HG03103 (cell line): ENCODE results near the gene HYOU1.
"Not testable (repeated sequence)": the region's sequence is repeated elsewhere in the genome, so short reads cannot be mapped to it uniquely, and the experiment has no call there.

Source experiments
- ATAC-seq: cut with Tn5 transposase; IDR thresholded peaks from one replicate; pipeline ENCODE4 v1.9.1; 2021; ENCODE audit warnings: low read depth; ENCODE audit not compliant: unreplicated experiment

Gene HYOU1

DNA sequence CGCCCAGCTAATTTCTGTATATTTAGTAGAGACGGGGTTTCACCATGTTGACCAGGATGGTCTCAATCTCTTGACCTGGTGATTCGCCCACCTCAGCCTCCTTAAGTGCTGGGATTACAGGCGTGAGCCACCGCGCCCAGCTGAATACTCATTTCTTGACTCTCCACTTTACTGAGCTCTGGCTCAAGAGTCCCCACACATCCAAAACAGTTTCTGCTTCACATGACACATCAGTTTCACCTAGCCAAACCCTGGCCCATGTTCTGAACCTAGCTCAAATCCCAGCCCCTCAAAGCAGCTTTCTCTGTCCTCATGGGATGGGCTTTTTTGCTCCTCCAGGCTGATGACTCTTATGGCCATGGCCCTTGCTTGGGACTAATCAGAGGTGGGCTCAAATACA, 9.8 kb downstream of the HYOU1 start:
- no peak for ATAC-seq

DNA sequence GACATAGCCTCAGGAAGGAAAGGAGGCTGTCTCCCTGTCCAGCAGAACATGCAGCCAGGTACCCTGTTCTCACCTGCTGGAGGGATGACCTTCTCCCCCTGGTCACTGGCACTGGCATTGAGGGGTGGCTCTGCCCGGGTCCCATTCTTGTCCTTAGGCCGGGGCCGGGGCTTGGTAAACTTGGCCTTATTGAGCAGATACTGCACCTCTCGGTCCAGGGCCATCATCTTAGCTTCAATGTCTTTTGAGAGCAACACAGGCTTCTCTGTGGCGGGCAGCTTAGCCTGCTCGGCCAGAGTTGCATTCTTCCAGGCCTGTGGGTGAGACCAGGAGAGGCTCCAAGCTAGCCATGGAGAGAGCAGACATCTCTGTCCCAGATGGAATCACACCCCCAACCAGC, 10.5 kb downstream of the HYOU1 start:
- ATAC-seq: no peak

DNA sequence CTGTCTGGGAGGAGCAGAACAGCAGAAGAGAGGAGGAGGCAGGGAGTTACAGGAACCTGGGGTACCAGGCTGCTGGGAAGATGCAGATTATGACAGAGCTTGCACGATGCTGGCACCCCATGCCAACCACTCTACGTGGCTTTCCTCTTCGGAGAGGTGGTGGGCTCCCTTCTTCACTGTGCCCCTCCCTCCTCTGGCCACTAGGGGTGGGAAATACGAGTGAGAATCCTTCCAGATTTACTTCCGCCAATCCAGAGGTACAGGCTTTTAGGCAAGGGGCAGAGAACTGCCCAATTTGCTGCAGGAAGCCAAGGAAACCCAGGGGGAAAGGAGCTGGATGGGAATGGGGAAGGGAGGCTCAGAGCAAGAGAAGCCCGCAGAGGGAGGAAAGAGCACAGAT, 12.3 kb downstream of the HYOU1 start:
- no peak for ATAC-seq

GRCh38 chr11:119042927-119043326, 14.1 kb downstream of the HYOU1 start:
- ATAC-seq: no peak

- ATAC-seq: no peak
Measured at GRCh38 chr11:119041821-119042514, 15.0 kb downstream of the HYOU1 start.

DNA sequence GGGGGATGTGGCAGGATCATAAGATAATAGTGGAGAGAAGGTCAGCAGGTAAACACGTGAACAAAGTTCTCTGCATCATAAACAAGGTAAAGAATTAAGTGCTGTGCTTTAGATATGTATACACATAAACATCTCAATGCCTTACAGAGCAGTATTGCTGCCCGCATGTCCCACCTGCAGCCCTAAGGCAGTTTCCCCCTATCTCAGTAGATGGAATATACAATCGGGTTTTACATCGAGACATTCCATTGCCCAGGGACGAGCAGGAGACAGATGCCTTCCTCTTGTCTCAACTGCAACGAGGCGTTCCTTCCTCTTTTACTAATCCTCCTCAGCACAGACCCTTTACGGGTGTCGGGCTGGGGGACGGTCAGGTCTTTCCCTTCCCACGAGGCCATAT, 17.5 kb downstream of the HYOU1 start:
- ATAC-seq: not testable (repeated sequence)

GRCh38 chr11:119038884-119039283, 18.1 kb downstream of the HYOU1 start:
- no peak for ATAC-seq

DNA sequence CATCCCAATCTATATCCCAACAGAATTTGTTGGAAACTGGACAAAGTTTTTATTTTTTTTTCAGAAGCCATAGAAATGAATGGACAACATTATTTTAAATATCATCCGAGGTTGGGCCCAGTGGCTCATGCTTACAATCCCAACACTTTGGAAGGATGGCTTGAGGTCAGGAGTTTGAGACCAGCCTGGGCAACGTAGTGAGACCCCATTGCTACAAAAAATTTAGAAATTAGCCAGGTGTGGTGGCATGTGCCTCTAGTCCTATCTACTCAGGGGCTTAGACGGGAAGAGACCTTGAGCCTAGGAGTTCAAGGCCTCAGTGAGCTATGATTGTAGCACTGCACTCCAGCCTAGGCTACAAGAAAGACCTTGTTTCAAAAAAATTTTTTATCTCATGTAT, 22.2 kb downstream of the HYOU1 start:
- ATAC-seq: no peak

DNA sequence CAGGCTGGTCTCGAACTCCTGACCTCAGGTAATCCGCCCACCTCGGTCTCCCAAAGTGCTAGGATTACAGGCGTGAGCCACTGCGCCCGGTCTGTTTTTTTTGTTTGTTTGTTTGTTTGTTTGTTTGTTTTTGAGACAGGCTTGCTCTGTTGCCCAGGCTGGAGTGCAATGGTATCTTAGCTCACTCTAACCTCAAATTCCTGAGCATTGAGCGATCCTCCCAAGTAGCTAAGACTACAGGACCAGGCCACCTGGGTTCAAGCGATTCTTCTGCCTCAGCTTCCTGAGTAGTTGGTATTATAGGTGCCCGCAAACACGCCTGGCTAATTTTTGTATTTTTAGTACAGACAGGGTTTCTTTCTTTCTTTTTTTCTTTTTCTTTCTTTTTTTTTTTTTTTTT, 23.6 kb downstream of the HYOU1 start:
- not testable (repeated sequence) for ATAC-seq

DNA sequence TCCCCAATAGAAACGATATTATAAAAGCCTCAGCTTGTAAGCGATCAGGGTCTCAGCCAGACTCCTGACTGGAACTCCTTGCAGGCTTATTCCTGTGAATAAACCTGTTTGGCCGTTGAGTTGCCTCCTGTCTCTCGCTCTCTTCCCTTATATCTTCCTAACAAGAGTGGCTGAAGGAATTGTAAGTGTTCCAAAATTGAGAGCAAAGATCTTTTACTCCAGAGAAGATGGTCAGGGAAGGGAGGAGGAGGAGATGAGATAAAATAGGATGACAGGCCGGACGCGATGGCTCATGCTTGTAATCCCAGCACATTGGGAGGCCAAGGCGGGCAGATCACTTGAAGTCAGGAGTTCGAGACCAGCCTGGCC, 25.1 kb downstream of the HYOU1 start:
- no peak for ATAC-seq

GRCh38 chr11:119030329-119031047, 26.5 kb downstream of the HYOU1 start, which contains the start of gene SLC37A4:
SLC37A4 (minus strand) TSS chr11:119030877.
- peak; percentile 74 for ATAC-seq

DNA sequence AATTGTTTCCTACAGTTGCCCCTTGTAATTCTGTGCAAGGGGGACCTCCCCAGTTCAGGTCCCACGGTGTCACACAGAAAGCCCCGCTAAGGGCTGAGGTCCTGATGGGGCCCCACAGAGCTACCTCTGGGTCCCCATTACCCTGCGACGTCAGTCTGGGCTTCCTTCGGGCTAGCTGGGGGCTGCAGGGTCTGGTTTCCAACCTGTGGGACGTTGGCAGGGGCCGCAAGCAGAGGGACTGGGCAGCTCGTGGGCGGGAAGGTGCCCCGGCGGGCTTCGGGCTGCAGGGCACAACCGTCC, 27.0 kb downstream of the HYOU1 start:
- no peak for ATAC-seq

DNA sequence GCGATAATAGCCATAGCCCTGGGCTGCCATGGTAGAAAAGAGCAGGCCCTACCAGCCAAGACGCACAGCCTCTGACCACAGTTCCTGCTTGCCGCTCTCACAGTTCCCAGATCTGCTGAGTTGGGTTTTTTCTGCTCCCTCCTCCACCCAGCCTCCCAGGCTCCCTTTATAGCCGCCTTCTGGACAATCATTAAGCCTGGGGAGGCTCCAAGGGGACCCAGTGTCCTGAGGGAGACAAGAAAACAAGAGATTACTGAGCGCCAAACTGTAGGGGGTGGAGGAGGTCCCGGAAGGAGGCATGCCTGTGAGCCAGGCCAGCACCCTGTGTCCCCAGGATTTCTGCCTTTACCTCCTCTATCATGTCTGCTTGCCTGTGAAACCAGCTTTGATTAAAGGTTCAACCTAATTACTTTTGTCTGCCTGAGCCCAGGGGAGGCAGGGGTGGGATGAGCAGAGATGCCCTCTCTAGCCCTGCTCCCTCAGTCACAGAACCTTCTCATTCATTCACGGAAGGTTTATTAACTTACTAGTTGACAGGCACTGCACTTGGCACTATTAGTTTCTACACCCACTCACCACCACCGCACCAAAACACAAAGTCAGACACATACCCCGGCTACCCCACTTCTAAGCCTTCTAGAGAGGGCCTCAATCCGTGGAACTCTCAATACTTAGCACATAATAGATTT, 27.5 kb downstream of the HYOU1 start:
- no peak for ATAC-seq

DNA sequence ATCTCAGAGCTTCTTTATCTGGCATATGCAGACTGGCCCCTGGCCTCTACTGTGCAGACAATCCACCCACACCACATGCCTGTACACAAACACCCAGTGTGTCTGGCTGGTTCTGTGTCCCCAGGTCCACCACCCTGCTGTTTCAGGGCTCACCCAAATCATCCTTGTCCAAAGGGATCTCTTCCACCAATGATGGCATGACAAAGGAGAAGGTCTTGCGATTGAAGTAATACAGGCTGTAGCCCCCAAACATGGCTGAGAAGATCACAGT, 28.0 kb downstream of the HYOU1 start:
- ATAC-seq: no peak

DNA sequence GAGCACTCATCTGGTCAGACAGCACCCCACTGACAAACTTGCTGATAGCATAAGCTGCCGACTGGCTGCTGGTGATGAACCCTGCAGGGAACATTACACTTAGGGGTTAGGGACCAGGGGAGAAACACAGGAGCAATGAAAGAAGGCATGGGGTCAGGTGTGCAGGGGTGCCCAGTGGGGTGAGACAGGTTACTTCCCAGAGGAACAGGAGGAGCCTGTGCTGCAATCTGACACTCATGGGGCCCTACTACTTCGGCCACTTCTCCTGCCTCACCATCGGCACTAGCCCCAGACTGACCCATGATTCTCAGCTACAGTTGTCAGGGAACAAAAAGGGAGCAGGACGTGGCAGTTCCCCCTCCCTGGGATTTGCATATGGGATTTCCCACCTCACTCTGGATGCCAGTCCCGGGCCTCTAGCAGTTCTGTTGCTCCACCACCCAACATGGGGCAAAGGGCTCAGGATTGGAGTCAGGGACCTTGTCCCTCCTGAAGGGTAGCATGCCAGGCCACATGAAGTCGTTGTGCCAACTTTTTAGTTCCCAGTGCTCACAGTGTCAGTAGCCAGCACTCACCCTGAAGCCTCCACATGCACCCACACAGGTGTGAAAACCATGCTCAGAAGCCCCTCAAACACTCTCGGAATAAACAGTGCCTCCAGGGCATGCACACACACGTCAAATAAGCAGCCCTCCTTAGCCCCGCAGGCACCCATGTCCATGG, 28.5 kb downstream of the HYOU1 start:
- no peak for ATAC-seq

DNA sequence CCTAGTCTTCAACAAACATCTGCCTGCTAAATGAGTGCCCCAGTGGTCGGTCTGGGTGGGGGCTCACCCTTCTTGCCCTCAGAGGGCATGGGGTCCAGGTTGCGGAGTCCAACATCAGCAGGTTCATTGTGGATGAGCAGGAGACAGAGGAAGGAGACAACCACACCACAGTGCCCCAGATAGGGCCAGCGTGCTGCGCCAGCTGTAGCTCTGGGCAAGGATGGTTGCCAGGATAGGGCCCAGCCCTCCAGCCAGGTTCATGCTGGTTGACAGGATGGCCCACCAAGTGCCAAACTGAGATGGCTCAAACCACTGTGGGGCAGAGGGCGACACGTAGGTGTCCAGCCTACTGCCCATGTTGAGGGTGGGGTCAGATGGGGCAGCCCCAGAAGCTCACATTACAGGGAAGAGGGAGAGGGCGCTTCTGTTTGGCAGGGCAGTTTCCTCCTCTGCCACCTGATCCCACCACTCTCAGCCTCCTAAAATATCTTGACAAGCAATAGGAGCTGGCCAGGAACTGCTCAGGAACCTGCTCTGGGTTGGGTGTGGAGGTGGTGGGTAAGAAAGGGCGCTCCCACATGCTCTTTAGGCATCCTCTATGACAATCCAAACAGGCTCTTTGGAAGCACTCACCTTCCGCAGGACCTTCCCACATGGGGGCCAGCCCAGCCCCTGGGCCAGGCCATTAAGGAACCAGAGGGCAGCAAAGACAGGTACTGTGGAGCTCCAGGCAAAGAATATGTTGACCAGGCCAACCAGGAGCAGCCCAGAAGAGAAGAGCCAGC, 29.3 kb downstream of the HYOU1 start:
- no peak for ATAC-seq

DNA sequence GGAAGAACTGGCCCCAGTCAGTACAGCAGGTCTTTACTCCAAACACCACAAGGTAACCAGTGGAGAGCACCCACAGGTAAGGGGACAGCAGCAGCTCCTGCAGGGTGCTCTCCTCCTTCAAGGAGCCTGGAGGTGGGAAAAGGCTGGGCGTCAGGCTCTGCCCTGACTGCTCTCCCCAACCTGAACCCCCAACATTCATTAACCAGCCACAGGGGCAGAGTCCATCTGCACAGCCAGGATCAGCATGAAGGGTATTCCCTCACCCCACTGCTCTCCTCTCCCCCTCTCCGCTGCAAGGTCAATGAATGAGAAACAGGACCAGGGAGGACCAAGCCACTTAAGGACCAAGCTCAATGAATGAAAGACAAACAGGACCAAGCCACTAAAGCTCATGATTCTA, 30.0 kb downstream of the HYOU1 start:
- no peak for ATAC-seq

DNA sequence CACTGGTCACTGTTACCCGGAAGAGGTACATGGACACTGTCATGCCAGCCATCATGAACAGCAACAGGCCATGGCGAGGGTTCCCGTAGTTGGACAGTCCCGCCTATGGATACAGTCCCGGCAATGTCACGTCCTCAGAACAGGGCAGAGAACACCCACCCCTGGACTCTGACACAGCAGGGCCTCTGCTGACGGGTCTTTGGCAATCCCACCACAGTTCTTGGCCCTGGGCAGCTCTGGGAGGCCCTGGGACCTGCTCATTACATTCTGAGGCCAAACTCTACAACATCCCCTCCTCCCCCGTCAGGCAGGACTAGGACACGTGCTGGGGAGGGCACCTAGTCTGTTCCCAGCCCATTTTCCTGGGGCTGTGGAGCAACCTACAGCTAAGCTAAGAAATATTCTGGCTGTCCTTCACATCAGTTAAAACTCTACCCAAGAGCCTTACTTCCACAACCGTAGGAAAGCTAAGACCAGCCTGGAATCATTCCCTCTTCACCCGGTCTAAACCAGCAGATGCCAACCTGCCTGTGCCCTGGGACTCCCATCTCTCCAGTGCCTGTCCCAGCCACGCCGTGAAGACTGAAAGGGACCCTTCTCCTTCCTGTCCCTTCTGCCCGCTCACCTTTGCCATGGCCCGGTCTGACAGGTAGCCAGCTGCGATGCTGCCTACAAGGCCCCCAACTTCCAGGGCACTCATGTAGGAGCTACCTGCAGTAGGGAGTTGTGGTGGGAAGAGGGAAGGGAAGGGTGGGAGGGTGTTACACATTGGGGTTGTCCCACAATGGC, 30.8 kb downstream of the HYOU1 start:
- no peak for ATAC-seq

DNA sequence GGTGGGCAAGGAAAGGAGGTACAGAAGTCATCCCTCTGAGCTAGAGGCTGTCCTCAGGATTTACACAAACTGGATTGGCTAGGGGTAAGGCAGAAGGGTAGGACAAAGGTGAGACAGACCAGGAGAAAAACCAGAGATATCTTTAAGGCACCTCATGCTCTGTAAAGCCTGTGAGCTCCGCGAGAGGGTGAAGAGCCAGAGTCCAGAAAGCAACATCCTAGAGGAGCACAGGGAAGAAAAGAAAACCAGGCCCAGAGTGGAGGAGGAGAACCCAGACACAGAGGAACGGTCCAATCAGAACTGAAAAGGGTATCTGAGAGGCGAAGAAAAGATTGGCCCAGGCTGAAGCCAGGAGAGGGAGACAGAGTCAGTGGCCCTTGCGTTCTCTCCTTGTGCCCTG, 31.5 kb downstream of the HYOU1 start:
- ATAC-seq: no peak

DNA sequence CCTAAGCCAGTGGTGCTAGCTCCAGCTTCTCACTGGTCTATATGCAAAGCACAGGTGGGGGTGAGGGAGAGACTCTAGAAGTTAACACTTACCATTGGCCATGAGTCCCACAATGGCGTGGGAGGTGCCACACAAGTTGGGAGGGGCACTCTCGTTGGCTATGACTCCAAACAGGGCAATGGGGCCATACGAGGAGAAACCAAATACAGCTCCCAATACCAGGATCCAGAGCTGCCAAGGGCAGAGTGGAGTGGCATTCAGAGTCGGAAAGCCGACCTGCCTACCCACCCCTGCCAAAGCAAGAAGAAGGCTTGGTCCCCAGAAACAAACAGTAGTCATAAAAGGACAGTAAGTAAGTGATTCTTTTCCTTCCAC, 31.9 kb downstream of the HYOU1 start:
- ATAC-seq: no peak
